ENCODE measurements around the gene CDX1. TPM values are rescaled to one million over a fixed set of nuclear protein-coding genes. Genes with fewer than 3 reads are reported as not detected.

The CDX1 gene
- total RNA-seq, 4 donors from 2014 or later: not detected

GRCh38 chr5:150213530-150213929, 47.0 kb downstream of the CDX1 start:
- DNase-seq: no peak
- intact Hi-C loops (cut with DNase I): no loop called here
- H3K9me3 ChIP-seq: no peaks in the 10 kb centered on the region
- no peak overlapping the region for H3K4me3 ChIP-seq
- H3K36me3 ChIP-seq: no peaks in the 10 kb centered on the region
- 79 to 89% methylated on average over 4 to 6 of the region's 6 CpGs for WGBS, 2 donors
- peaks cover 0 to 23% (median 0%) of the 10 kb centered on the region in 4 donors for H3K27me3 ChIP-seq
- TF ChIP-seq CTCF (IDR thresholded peaks at IDR 0.05) (no peak), POLR2A (IDR thresholded peaks at IDR 0.05) (no peak)
- peak overlapping the region in 1 of 4 donors; percentile 28 for H3K27ac ChIP-seq
- peaks cover 0 to 20% (median 12%) of the 10 kb centered on the region in 3 donors for H3K4me1 ChIP-seq

- peak overlapping the region in 2 of 4 donors; percentile 19 to 33 for H3K27ac ChIP-seq
- intact Hi-C loops (cut with DNase I): no loop called here
- no peaks in the 10 kb centered on the region for H3K9me3 ChIP-seq
- H3K27me3 ChIP-seq: peaks cover 0 to 30% (median 0%) of the 10 kb centered on the region in 4 donors
- peaks cover 0 to 12% (median 5%) of the 10 kb centered on the region in 3 donors for H3K4me1 ChIP-seq
- no peaks in the 10 kb centered on the region for H3K36me3 ChIP-seq
- DNase-seq: no peak
- TF ChIP-seq CTCF (IDR thresholded peaks at IDR 0.05): no peak
- no peak for TF ChIP-seq POLR2A (IDR thresholded peaks at IDR 0.05)
- H3K4me3 ChIP-seq: no peak overlapping the region
- 67 to 72% methylated on average over 4 to 7 of the region's 7 CpGs for WGBS, 2 donors
Observed at GRCh38 chr5:150214289-150214688, 47.7 kb downstream of the CDX1 start.

- Histone ChIP-seq H3K4me1 (peaks cover 0 to 10% (median 3%) of the 10 kb centered on the region in 3 donors), H3K36me3 (no peaks in the 10 kb centered on the region), H3K27ac (no peak overlapping the region), H3K9me3 (no peaks in the 10 kb centered on the region), H3K27me3 (peaks cover 0 to 35% (median 0%) of the 10 kb centered on the region in 4 donors), H3K4me3 (no peak overlapping the region)
- DNase-seq: no peak
- no peak for TF ChIP-seq POLR2A (IDR thresholded peaks at IDR 0.05)
- intact Hi-C loops (cut with DNase I): loop anchor here (5.0 kb wide), 1 partner anchor 54 kb away; no protein-coding TSS in a partner anchor
- 61 to 69% methylated on average over 8 to 9 of the region's 10 CpGs for WGBS, 2 donors
Observed at GRCh38 chr5:150215979-150216944, 49.7 kb downstream of the CDX1 start.

GRCh38 chr5:150217038-150217437, 50.5 kb downstream of the CDX1 start:
- 69% methylated on average over 2 of the region's 2 CpGs; no CpG with 5 or more reads in 1 of the 2 donors for WGBS, 2 donors
- no peak for DNase-seq
- no peak overlapping the region for H3K27ac ChIP-seq

More at GRCh38 chr5:150217038-150217437, 50.5 kb downstream of the CDX1 start:
- Histone ChIP-seq H3K4me1 (peaks cover 0 to 10% (median 3%) of the 10 kb centered on the region in 3 donors), H3K36me3 (no peaks in the 10 kb centered on the region), H3K4me3 (no peak overlapping the region), H3K9me3 (no peaks in the 10 kb centered on the region), H3K27me3 (peaks cover 0 to 40% (median 0%) of the 10 kb centered on the region in 4 donors)
- no peak for TF ChIP-seq CTCF (IDR thresholded peaks at IDR 0.05)
- no peak for TF ChIP-seq POLR2A (IDR thresholded peaks at IDR 0.05)
- intact Hi-C loops (cut with DNase I): loop anchor here (5.0 kb wide), 1 partner anchor 55 kb away; no protein-coding TSS in a partner anchor
